HCT116 (cell line): Measurements from ENCODE around the gene SAMD13. TPM values are rescaled to one million over a fixed set of nuclear protein-coding genes. Genes with fewer than 3 reads are reported as not detected.

Source experiments
- ATAC-seq: fragments of 200-7000 bp; cut with Tn5 transposase; 2 replicates; pipeline ENCODE4 v1.9.1; 2020; ENCODE audit warnings: mild to moderate bottlenecking, moderate library complexity
- BruUV-seq: library from RNA; stranded (reverse); fragments of 400-500 nt; replicated peaks from 2 replicates; lab custom pipeline; 2021; lab: Mats Ljungman, UMichigan
- CTCF ChIA-PET: fragments of 300-600 bp; sonication (Branson Sonifier 250); formaldehyde crosslinking; loops from one replicate; lab custom pipeline; 2021; ENCODE audit warnings: antibody characterized with exemption; lab: Charles Lee
- POLR2A ChIA-PET: fragments of 300-600, 350-600 bp; sonication (Branson Sonifier 250); formaldehyde crosslinking; loops from one replicate; lab custom pipeline; 2021; ENCODE audit warnings: antibody characterized with exemption; lab: Charles Lee
- RAD21 ChIA-PET, 2 experiments: fragments of 300-600 bp; sonication (Branson Sonifier 250); formaldehyde crosslinking; loops; one replicate each; lab custom pipeline; 2023; ENCODE audit warnings: low total read pairs in 2 of 2; ENCODE audit not compliant: uncharacterized antibody in 2 of 2, unreplicated experiment in 2 of 2, low non-redundant PET in 1 of 2; lab: Charles Lee
- DNase-seq: peaks from one replicate; pipeline ENCODE4 v3.0.0-alpha.2; 2010; ENCODE audit warnings: low read depth, low spot score
- H2AFZ ChIP-seq: fragments of 200-600 bp; shearing (Covaris generic), sonication (generic); 2 replicates; pipeline ENCODE4 v1.6.1; 2017; ENCODE audit warnings: low read depth, mixed run types, mixed read lengths, antibody characterized with exemption, low read length; ENCODE audit not compliant: poor library complexity, severe bottlenecking
- H3K27ac ChIP-seq: 2 replicates; pipeline ENCODE4 v1.5.1; 2012; ENCODE audit warnings: low read depth, low read length
- H3K27me3 ChIP-seq: fragments of 200-600 bp; sonication (generic); 2 replicates; pipeline ENCODE4 v1.6.1; 2016; ENCODE audit warnings: mixed run types, low read length, mixed read lengths; ENCODE audit not compliant: insufficient read depth
- H3K36me3 ChIP-seq, 2 experiments: fragments of 200-500 bp in 1 of 2; fragments of 200-600 bp in 1 of 2; sonication (Bioruptor generic) in 1 of 2; sonication (generic) in 1 of 2; 2 replicates each; pipeline versions ENCODE4 v1.5.1 to v1.6.1; 2014 to 2016; ENCODE audit warnings: low read length in 2 of 2, inconsistent platforms in 1 of 2, mixed read lengths in 1 of 2, mixed run types in 1 of 2; ENCODE audit not compliant: insufficient read depth in 2 of 2, control insufficient read depth in 1 of 2
- H3K4me1 ChIP-seq, 2 experiments: fragments of 200-600 bp in 1 of 2; sonication (generic) in 1 of 2; 2 replicates each; pipeline versions ENCODE4 v1.5.1 to v1.6.1; 2012 to 2017; ENCODE audit warnings: low read length in 2 of 2, inconsistent platforms in 1 of 2, mild to moderate bottlenecking in 1 of 2, mixed read lengths in 1 of 2, mixed run types in 1 of 2, moderate library complexity in 1 of 2; ENCODE audit not compliant: insufficient read depth in 2 of 2, control insufficient read depth in 1 of 2
- H3K4me2 ChIP-seq: fragments of 200-600 bp; sonication (generic); 2 replicates; pipeline ENCODE4 v1.6.1; 2017; ENCODE audit warnings: mixed run types, low read length, mixed read lengths
- H3K4me3 ChIP-seq, 2 experiments: fragments of 200-600 bp in 1 of 2; sonication (generic) in 1 of 2; replicated peaks in 1 of 2; 2 replicates each; pipeline ENCODE4 v1.5.1; 2011 to 2016; ENCODE audit warnings: low read length in 2 of 2, control low read depth in 1 of 2, low read depth in 1 of 2, mild to moderate bottlenecking in 1 of 2, mixed read lengths in 1 of 2, mixed run types in 1 of 2
- H3K79me2 ChIP-seq: fragments of 200-600 bp; sonication (generic); 2 replicates; pipeline ENCODE4 v1.6.1; 2017; ENCODE audit warnings: mild to moderate bottlenecking, mixed run types, low read length, moderate library complexity, mixed read lengths; ENCODE audit not compliant: insufficient read depth
- H3K9ac ChIP-seq: fragments of 200-600 bp; sonication (generic); 2 replicates; pipeline ENCODE4 v1.6.1; 2016; ENCODE audit warnings: low read length, mixed read lengths
- H3K9me2 ChIP-seq: fragments of 200-600 bp; sonication (generic), shearing (Covaris generic); 2 replicates; pipeline ENCODE4 v1.6.1; 2017; ENCODE audit warnings: mixed run types, mild to moderate bottlenecking, moderate library complexity; ENCODE audit not compliant: insufficient read depth
- H3K9me3 ChIP-seq, 2 experiments: fragments of 200-500 bp in 1 of 2; fragments of 200-600 bp in 1 of 2; sonication (Bioruptor generic) in 1 of 2; sonication (generic) in 1 of 2; 2 replicates each; pipeline ENCODE4 v1.6.1; 2014 to 2017; ENCODE audit warnings: low read length in 2 of 2, mixed read lengths in 2 of 2, inconsistent platforms in 1 of 2, low read depth in 1 of 2, mild to moderate bottlenecking in 1 of 2, mixed run types in 1 of 2, moderate library complexity in 1 of 2; ENCODE audit not compliant: control insufficient read depth in 1 of 2, insufficient read depth in 1 of 2
- H4K20me1 ChIP-seq: fragments of 200-600 bp; sonication (generic), shearing (Covaris generic); 2 replicates; pipeline ENCODE4 v1.6.1; 2017; ENCODE audit warnings: mixed run types, mild to moderate bottlenecking, moderate library complexity; ENCODE audit not compliant: insufficient read depth
- EGR1 ChIP-seq: IDR thresholded peaks from 2 replicates; pipeline ENCODE4 v1.6.1; 2012; ENCODE audit warnings: low read depth
- POLR2AphosphoS5 ChIP-seq: IDR thresholded peaks from 2 replicates; pipeline ENCODE4 v1.6.1; 2011; ENCODE audit warnings: mild to moderate bottlenecking, low read depth, low read length, moderate library complexity
- SIN3A ChIP-seq: IDR thresholded peaks from 2 replicates; pipeline ENCODE4 v1.6.1; 2012; ENCODE audit warnings: low read depth
- SP1 ChIP-seq: IDR thresholded peaks from 2 replicates; pipeline ENCODE4 v1.6.1; 2012; ENCODE audit warnings: low read depth
- YY1 ChIP-seq: IDR thresholded peaks from 2 replicates; pipeline ENCODE4 v1.6.1; 2011; ENCODE audit warnings: low read length, low read depth, moderate library complexity, mild to moderate bottlenecking; ENCODE audit not compliant: insufficient replicate concordance; ENCODE audit errors: extremely low read depth
- intact Hi-C: fragments of 100-400 bp; cut with micrococcal nuclease; formaldehyde crosslinking; loops from 2 replicates; pipeline ENCODE4 v1.10.0; 2022
- total RNA-seq: library from RNA; stranded (reverse); gene quantifications from one replicate; pipeline ENCODE4 v1.2.1, GENCODE V29; 2021; ENCODE audit not compliant: unreplicated experiment
- TF ChIP-seq, protein P1 (sequence below), 3 experiments: fragments of 200-600 bp in 1 of 3; sonication (generic) in 1 of 3; IDR thresholded peaks in 2 of 3; conservative IDR thresholded peaks in 1 of 3; 2 replicates each; pipeline ENCODE4 v1.5.1; 2012 to 2017; ENCODE audit warnings: low read depth in 2 of 3, low read length in 2 of 3, antibody characterized with exemption in 1 of 3, borderline replicate concordance in 1 of 3, control low read depth in 1 of 3, mild to moderate bottlenecking in 1 of 3, mixed read lengths in 1 of 3, mixed run types in 1 of 3, moderate library complexity in 1 of 3; ENCODE audit not compliant: insufficient read depth in 1 of 3
- TF ChIP-seq, protein P2 (sequence below): IDR thresholded peaks from 2 replicates; pipeline ENCODE4 v1.6.1; 2012

Gene SAMD13
- total RNA-seq, 1 experiment from 2014 or later, result 14.9 TPM

DNA sequence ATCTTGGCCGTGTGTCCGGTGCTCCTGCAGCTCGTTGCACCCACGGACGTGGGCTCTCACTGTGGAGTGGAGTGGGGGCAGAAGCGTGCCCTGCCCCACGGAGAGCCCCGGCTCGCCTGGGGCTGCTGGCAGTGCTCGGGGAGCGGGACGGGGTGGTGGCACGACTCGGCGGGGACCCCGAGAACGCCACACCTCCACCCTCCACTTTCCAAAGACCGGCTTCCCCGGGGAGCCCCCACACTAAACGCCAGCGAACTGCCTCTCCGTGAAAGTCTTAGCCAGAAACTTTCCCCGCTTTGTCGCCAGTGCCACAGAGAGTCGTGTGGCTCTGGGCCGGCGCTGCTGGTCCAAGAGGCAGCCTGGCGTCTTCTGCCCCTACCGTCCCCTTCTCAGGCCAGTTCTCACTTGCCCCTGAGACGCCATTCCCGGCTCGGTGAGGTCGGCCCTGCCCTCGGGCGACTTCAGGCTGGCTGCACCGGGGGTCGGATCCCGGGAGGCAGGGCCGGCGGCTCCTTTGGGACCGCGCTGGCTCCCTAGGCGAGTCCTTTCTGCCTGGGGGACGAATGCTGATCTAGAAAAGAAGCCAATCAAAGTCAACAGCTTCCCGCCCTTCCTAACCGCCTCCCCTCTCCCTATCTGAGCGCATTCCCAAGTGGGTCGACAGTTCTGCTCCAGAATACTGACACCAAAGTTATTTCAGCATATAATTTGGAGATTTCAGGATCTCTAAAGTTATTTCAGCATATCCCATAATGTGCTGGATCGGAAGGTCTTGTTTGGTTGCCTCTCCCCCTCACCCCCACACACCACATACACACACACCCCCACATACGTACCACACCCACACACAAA lies 2.6 kb upstream of the SAMD13 start:
- no peaks in the 10 kb centered on the region for H4K20me1 ChIP-seq
- peaks cover 35 to 61% of the 10 kb centered on the region in 2 experiments for H3K4me1 ChIP-seq
- peak overlapping the region; percentile 70 to 74 for H3K4me3 ChIP-seq
- ATAC-seq (peak; percentile 57), DNase-seq (no peak)
- ChIA-PET RAD21 (no interaction called here), POLR2A (interaction anchor here (0.7 to 1.6 kb wide), 6 partner anchors 12 to 274 kb away, joined by 3 to 5 read pairs (median 3); no protein-coding TSS in a partner anchor), CTCF (no interaction called here)
- H3K9me3 ChIP-seq, result peaks cover 0 to 12% of the 10 kb centered on the region in 2 experiments; a peak in 1 of 4 replicates
- peaks cover 0 to 10% of the 10 kb centered on the region in 2 experiments; a peak in 1 of 4 replicates for H3K36me3 ChIP-seq
- BruUV-seq, result TSS peak; percentile 25
- H2AFZ ChIP-seq, result no peak overlapping the region
- H3K27me3 ChIP-seq, result no peaks in the 10 kb centered on the region
- peak overlapping the region; percentile 89 for H3K9ac ChIP-seq
- intact Hi-C loops, result loop anchor here (1.0 to 5.0 kb wide), 4 partner anchors 12 to 127 kb away; no protein-coding TSS in a partner anchor
- H3K4me2 ChIP-seq, result peak overlapping the region; percentile 92
- TF ChIP-seq SP1, result peak; percentile 25; the same call in 1 of the 2 replicates
- TF ChIP-seq, protein P1, sequence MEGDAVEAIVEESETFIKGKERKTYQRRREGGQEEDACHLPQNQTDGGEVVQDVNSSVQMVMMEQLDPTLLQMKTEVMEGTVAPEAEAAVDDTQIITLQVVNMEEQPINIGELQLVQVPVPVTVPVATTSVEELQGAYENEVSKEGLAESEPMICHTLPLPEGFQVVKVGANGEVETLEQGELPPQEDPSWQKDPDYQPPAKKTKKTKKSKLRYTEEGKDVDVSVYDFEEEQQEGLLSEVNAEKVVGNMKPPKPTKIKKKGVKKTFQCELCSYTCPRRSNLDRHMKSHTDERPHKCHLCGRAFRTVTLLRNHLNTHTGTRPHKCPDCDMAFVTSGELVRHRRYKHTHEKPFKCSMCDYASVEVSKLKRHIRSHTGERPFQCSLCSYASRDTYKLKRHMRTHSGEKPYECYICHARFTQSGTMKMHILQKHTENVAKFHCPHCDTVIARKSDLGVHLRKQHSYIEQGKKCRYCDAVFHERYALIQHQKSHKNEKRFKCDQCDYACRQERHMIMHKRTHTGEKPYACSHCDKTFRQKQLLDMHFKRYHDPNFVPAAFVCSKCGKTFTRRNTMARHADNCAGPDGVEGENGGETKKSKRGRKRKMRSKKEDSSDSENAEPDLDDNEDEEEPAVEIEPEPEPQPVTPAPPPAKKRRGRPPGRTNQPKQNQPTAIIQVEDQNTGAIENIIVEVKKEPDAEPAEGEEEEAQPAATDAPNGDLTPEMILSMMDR (IDR thresholded peaks at IDR 0.05 in 2 of 3, conservative IDR thresholded peaks at IDR 0.05 in 1 of 3; ENCODE audit: borderline replicate concordance in 1 of 3, insufficient read depth in 1 of 3, low read depth in 2 of 3, low read length in 2 of 3), result no peak
- TF ChIP-seq YY1, result no peak
- TF ChIP-seq EGR1, result peak; percentile 85
- peak; percentile 15; the same call in 1 of the 2 replicates for TF ChIP-seq SIN3A
- peak; percentile 40; the same call in 1 of the 2 replicates for TF ChIP-seq POLR2AphosphoS5
- TF ChIP-seq, protein P2, sequence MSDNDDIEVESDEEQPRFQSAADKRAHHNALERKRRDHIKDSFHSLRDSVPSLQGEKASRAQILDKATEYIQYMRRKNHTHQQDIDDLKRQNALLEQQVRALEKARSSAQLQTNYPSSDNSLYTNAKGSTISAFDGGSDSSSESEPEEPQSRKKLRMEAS, result peak; percentile 31; the same call in 1 of the 2 replicates
- peak overlapping the region; percentile 93 for H3K27ac ChIP-seq
- H3K79me2 ChIP-seq, result peaks cover 23% of the 10 kb centered on the region
- H3K9me2 ChIP-seq, result no peaks in the 10 kb centered on the region
